ENCODE measurements around the gene RIT1. TPM values are rescaled to one million over a fixed set of nuclear protein-coding genes. Genes with fewer than 3 reads are reported as not detected.

Gene RIT1
- total RNA-seq, 1 experiment from 2014 or later, result 26.4 TPM

DNA sequence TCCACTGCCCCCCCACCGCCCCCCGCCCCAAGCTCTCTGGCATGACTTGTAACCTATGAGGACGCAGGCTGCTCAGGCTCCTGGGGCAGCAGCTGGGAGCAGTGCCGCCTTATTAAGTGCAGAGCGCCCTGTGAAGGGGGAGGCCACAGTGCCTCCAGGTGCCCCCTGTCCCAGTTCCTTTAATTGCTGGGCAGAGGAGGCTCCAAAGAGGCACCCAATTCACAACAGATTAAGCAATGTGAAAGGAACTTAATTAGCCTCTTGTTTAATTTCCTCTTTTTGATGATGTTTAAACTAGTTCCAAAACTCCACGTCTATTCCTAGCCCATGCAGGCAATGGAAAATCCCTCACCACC, 33.3 kb upstream of the RIT1 start:
- H2BK20ac ChIP-seq (ENCODE audit: low read depth, low read length, poor library complexity, severe bottlenecking), result no peak overlapping the region
- H3K4me1 Mint-ChIP-seq, result peaks cover 25 to 34% of the 10 kb centered on the region in 2 experiments
- no peak overlapping the region for H3K23ac ChIP-seq (ENCODE audit: insufficient read length, low read depth, low read length)
- H3K27me3 Mint-ChIP-seq (ENCODE audit: low read depth), result no peaks in the 10 kb centered on the region; the same call in none of the 2 replicates
- no peak overlapping the region for H3K4ac ChIP-seq (ENCODE audit: low read depth, low read length)
- no peak overlapping the region for H3K56ac ChIP-seq (ENCODE audit: insufficient read length, low read depth, low read length)
- H3T11ph ChIP-seq (ENCODE audit: low read length), result no peak overlapping the region
- H2BK15ac ChIP-seq (ENCODE audit: low read depth, low read length), result no peak overlapping the region
- H2AK5ac ChIP-seq (ENCODE audit: insufficient read length, low read length), result no peak overlapping the region
- H3K4me2 ChIP-seq (ENCODE audit: insufficient read depth, insufficient read length, low read length), result no peak overlapping the region
- peak overlapping the region in 2 of 3 experiments; percentile 61 to 82; a peak in 1 of 7 replicates for H3K27ac Mint-ChIP-seq
- H3K36me3 Mint-ChIP-seq (ENCODE audit: insufficient read depth in 1 of 3, low read depth in 3 of 3), result peaks cover 9 to 39% (median 20%) of the 10 kb centered on the region in 3 experiments; a peak in 6 of 7 replicates
- H2BK5ac ChIP-seq (ENCODE audit: insufficient read length, low read length), result no peak overlapping the region
- no peaks in the 10 kb centered on the region for H4K20me1 ChIP-seq (ENCODE audit: control insufficient read depth, insufficient read depth, insufficient read length)
- no peaks in the 10 kb centered on the region for H3K79me1 ChIP-seq (ENCODE audit: insufficient read depth, low read depth, low read length, poor library complexity, severe bottlenecking)
- H3K9me3 Mint-ChIP-seq, result no peaks in the 10 kb centered on the region
- no peak overlapping the region for H4K91ac ChIP-seq (ENCODE audit: insufficient read length, low read depth, low read length)
- no peaks in the 10 kb centered on the region for H3K27me3 ChIP-seq (ENCODE audit: insufficient read depth, low read length)
- DNase-seq, result no peak
- no peak overlapping the region for H2BK12ac ChIP-seq (ENCODE audit: insufficient read length, low read depth, low read length)
- no peaks in the 10 kb centered on the region for H3K23me2 ChIP-seq (ENCODE audit: insufficient read length, low read depth, low read length, poor library complexity, severe bottlenecking)
- no peaks in the 10 kb centered on the region for H3K4me1 ChIP-seq (ENCODE audit: insufficient read depth, low read length)
- H2BK120ac ChIP-seq (ENCODE audit: low read depth, low read length, poor library complexity, severe bottlenecking), result no peak overlapping the region
- no peak overlapping the region for H4K5ac ChIP-seq (ENCODE audit: insufficient read length, low read depth, low read length)
- H3K27ac ChIP-seq (ENCODE audit: insufficient read length, low read depth, low read length), result no peak overlapping the region
- H4K8ac ChIP-seq (replicated peaks; ENCODE audit: insufficient read length, low read depth, low read length), result no peak overlapping the region
- no peak overlapping the region for H3K4me3 Mint-ChIP-seq
- no peak overlapping the region for H2AFZ ChIP-seq (ENCODE audit: low read length)
- no peak overlapping the region for H3K9ac ChIP-seq (ENCODE audit: extremely low read depth, insufficient read length, low read length)
- no peaks in the 10 kb centered on the region for H3K9me3 ChIP-seq (ENCODE audit: control insufficient read depth, low read depth, low read length)
- WGBS (ENCODE audit: extremely low coverage, insufficient read length, low lambda C conversion rate), result no CpG with 5 or more reads among the region's 6 CpGs
- H3K14ac ChIP-seq (ENCODE audit: insufficient read depth, low read length), result no peak overlapping the region
- TF ChIP-seq, protein P1, sequence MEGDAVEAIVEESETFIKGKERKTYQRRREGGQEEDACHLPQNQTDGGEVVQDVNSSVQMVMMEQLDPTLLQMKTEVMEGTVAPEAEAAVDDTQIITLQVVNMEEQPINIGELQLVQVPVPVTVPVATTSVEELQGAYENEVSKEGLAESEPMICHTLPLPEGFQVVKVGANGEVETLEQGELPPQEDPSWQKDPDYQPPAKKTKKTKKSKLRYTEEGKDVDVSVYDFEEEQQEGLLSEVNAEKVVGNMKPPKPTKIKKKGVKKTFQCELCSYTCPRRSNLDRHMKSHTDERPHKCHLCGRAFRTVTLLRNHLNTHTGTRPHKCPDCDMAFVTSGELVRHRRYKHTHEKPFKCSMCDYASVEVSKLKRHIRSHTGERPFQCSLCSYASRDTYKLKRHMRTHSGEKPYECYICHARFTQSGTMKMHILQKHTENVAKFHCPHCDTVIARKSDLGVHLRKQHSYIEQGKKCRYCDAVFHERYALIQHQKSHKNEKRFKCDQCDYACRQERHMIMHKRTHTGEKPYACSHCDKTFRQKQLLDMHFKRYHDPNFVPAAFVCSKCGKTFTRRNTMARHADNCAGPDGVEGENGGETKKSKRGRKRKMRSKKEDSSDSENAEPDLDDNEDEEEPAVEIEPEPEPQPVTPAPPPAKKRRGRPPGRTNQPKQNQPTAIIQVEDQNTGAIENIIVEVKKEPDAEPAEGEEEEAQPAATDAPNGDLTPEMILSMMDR (conservative IDR thresholded peaks at IDR 0.05), result no peak
- H3K79me2 ChIP-seq (ENCODE audit: insufficient read depth, low read length), result no peaks in the 10 kb centered on the region
- no peak overlapping the region for H3K18ac ChIP-seq (ENCODE audit: insufficient read length, low read depth, low read length)
